ENCODE measurements around the gene TEX101.

DNA sequence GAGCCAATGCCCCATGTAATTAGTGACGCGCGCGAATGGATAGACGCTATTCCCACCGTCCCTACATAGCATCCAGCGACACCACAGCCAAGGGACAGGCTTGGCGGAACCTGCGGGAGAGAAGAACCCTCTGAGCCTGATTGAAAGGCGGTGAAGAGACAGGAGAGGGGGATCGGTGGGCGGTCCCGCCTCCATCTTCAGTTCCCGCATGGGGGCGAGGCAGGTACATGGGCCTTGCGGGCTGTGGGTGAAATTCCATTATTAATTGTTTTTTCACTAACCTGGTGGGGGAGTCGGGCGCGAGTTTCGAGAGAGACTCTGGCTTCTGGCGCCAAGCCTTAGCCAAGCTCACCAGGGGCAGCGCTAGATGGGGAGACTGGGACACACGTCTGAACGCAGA lies 8.4 kb upstream of the TEX101 start:
- TF ChIP-seq, protein P1, sequence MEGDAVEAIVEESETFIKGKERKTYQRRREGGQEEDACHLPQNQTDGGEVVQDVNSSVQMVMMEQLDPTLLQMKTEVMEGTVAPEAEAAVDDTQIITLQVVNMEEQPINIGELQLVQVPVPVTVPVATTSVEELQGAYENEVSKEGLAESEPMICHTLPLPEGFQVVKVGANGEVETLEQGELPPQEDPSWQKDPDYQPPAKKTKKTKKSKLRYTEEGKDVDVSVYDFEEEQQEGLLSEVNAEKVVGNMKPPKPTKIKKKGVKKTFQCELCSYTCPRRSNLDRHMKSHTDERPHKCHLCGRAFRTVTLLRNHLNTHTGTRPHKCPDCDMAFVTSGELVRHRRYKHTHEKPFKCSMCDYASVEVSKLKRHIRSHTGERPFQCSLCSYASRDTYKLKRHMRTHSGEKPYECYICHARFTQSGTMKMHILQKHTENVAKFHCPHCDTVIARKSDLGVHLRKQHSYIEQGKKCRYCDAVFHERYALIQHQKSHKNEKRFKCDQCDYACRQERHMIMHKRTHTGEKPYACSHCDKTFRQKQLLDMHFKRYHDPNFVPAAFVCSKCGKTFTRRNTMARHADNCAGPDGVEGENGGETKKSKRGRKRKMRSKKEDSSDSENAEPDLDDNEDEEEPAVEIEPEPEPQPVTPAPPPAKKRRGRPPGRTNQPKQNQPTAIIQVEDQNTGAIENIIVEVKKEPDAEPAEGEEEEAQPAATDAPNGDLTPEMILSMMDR (IDR thresholded peaks at IDR 0.05; ENCODE audit: low read depth, low read length): no peak
- no peak for TF ChIP-seq POLR2A (IDR thresholded peaks at IDR 0.05; ENCODE audit: extremely low read depth, insufficient read length)
- TF ChIP-seq, protein P2, sequence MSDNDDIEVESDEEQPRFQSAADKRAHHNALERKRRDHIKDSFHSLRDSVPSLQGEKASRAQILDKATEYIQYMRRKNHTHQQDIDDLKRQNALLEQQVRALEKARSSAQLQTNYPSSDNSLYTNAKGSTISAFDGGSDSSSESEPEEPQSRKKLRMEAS (IDR thresholded peaks at IDR 0.05; ENCODE audit: low read depth, low read length): no peak

Data from NB4 (cell line).